ENCODE results near the gene MATN3. TPM values are rescaled to one million over a fixed set of nuclear protein-coding genes. Genes with fewer than 3 reads are reported as not detected.
A peak's percentile ranks its signal among the peaks of the same experiment; 100 is the strongest.

Gene MATN3
- total and polyA plus RNA-seq, 2 of the 8 experiments (the other 6 are each of a cell fraction or from before 2014, with no cell fraction given), result 3.0 to 9.9 TPM

GRCh38 chr2:19988600-19988999, 23.9 kb downstream of the MATN3 start:
- Histone ChIP-seq H2AK5ac (ENCODE audit: low read depth, low read length) (no peak overlapping the region), H4K20me1 (replicated peaks in 1 of 2; ENCODE audit: control insufficient read depth in 1 of 2, insufficient read depth in 2 of 2, low read length in 2 of 2) (peaks cover 0 to 2% of the 10 kb centered on the region in 2 experiments), H3K36me3 (ENCODE audit: control insufficient read depth in 2 of 4, insufficient read depth in 4 of 4, low read length in 3 of 4) (peaks cover 0 to 21% (median 6%) of the 10 kb centered on the region in 4 experiments; a peak in 3 of 8 replicates), H2AFZ (ENCODE audit: low read length) (no peak overlapping the region), H4K5ac (ENCODE audit: insufficient read length, low read depth, low read length) (no peak overlapping the region), H2BK12ac (ENCODE audit: low read depth, low read length) (no peak overlapping the region), H3K79me2 (ENCODE audit: control insufficient read depth in 1 of 2, insufficient read depth in 2 of 2, low read length in 2 of 2) (peaks cover 3 to 44% of the 10 kb centered on the region in 2 experiments; a peak in 3 of 4 replicates), H3K18ac (ENCODE audit: extremely low read depth, low read length) (no peak overlapping the region), H3K23me2 (ENCODE audit: low read depth, low read length) (peaks cover 9% of the 10 kb centered on the region), H3K4me3 (ENCODE audit: extremely low read depth in 1 of 4, insufficient read depth in 2 of 4, low read depth in 3 of 4, low read length in 4 of 4) (peak overlapping the region; percentile 79 to 94 (median 85); a peak in 5 of 8 replicates), H2BK5ac (ENCODE audit: low read depth, low read length) (no peak overlapping the region), H3K56ac (replicated peaks; ENCODE audit: insufficient read length, low read depth, low read length) (no peak overlapping the region), H3K4me2 (ENCODE audit: insufficient read depth in 1 of 2, low read depth in 2 of 2, low read length in 2 of 2) (peak overlapping the region; percentile 91 to 92), H3K9ac (replicated peaks in 1 of 4; ENCODE audit: extremely low read depth in 1 of 4, low read depth in 3 of 4, low read length in 3 of 4) (peak overlapping the region in 1 of 4 experiments; percentile 73; a peak in 1 of 7 replicates), H3K27ac (ENCODE audit: low read depth, low read length) (no peak overlapping the region), H2BK120ac (replicated peaks; ENCODE audit: low read depth, low read length) (no peak overlapping the region), H4K91ac (replicated peaks; ENCODE audit: insufficient read length, low read length) (no peak overlapping the region), H3K14ac (ENCODE audit: insufficient read length) (no peak overlapping the region), H3K27me3 (replicated peaks in 1 of 4; ENCODE audit: control insufficient read depth in 3 of 4, extremely low read depth in 1 of 4, insufficient read depth in 3 of 4, low read length in 3 of 4) (no peaks in the 10 kb centered on the region), H2BK15ac (ENCODE audit: low read length) (no peak overlapping the region), H3K4ac (replicated peaks; ENCODE audit: insufficient read length, low read depth, low read length) (no peak overlapping the region), H3K9me3 (ENCODE audit: insufficient read depth in 2 of 2, low read depth in 1 of 2, low read length in 1 of 2) (no peaks in the 10 kb centered on the region), H3K79me1 (ENCODE audit: low read depth, low read length) (peaks cover 5% of the 10 kb centered on the region), H3K4me1 (replicated peaks in 1 of 4; ENCODE audit: control insufficient read depth in 3 of 4, insufficient read depth in 4 of 4, low read length in 3 of 4) (peaks cover 0 to 2% (median under 1%) of the 10 kb centered on the region in 4 experiments; a peak in 3 of 7 replicates), H3K23ac (ENCODE audit: insufficient read length) (no peak overlapping the region), H4K8ac (ENCODE audit: extremely low read depth, insufficient read depth, low read length) (no peak overlapping the region), H2BK20ac (ENCODE audit: low read length) (no peak overlapping the region)
- POLR2A ChIA-PET (ENCODE audit: partially characterized antibody), result interaction anchor here (0.6 to 2.2 kb wide), 3 partner anchors 23 to 93 kb away, joined by 3 to 7 read pairs (median 7); partner anchors contain the start of gene MATN3
- CTCF ChIA-PET (ENCODE audit: partially characterized antibody), result interaction anchor here (0.7 to 2.7 kb wide), 5 partner anchors 14 to 106 kb away, joined by 3 to 19 read pairs (median 5); no protein-coding TSS in a partner anchor
- no peak for DNase-seq (ENCODE audit: low read depth in 1 of 2, low spot score in 2 of 2)
- no peak for FAIRE-seq
- WGBS, 2 experiments (ENCODE audit: extremely low coverage in 1 of 2, insufficient coverage in 1 of 2, insufficient read length in 1 of 2, insufficient replicate concordance in 2 of 2, low coverage in 1 of 2, low lambda C conversion rate in 2 of 2, missing lambda C conversion rate in 1 of 2), result 55% methylated on average over 2 of the region's 2 CpGs; no CpG with 5 or more reads in 1 of the 2 experiments
- TF ChIP-seq POU5F1 (IDR thresholded peaks at IDR 0.05; ENCODE audit: low read depth, low read length), result no peak
- TF ChIP-seq CBX8 (IDR thresholded peaks at IDR 0.05; ENCODE audit: borderline replicate concordance, low read depth, low read length), result no peak
- no peak for TF ChIP-seq SP2 (IDR thresholded peaks at IDR 0.05; ENCODE audit: low read length)
- no peak for TF ChIP-seq RBBP5 (IDR thresholded peaks at IDR 0.05; ENCODE audit: borderline replicate concordance, low read depth, low read length)
- TF ChIP-seq BCL11A (IDR thresholded peaks at IDR 0.05; ENCODE audit: low read depth in 2 of 2, low read length in 2 of 2), result no peak

All from H1 (cell line).